HG02759 (cell line): Measurements from ENCODE around the gene GALNT14.
A peak's percentile ranks its signal among the peaks of the same experiment; 100 is the strongest.

Experiments used
- ATAC-seq: cut with Tn5 transposase; IDR thresholded peaks from one replicate; pipeline ENCODE4 v1.9.1; 2021; ENCODE audit warnings: mild to moderate bottlenecking, moderate library complexity; ENCODE audit not compliant: unreplicated experiment

GALNT14 gene

DNA sequence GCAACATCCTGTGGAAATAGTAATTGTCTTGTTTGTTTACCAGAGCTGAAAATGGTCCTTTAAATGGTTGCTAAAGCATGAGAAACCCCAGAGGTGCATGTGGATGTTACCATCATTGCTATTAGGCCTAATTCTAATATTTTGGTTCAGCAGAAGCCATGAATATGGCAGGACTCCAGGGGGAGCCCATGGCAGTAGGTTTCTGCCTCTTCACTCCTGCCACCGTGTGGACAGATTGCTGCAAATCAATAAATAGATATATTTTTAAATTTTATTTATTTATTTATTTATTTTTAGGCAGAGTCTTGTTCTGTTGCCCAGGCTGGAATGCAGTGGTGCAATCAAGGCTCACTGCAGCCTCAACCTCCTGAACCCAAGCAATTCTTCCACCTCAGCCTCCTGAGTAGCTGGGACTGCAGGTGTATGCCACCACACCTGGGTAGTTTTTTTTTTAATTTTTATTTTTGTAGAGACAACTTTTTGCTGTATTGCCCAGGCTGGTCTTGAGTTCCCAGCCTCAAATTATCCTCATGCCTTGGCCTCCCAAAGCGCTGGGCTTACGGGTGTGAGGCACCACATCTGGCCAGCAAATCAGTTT is 276.1 kb downstream of the GALNT14 start:
- peak; percentile 47 for ATAC-seq

DNA sequence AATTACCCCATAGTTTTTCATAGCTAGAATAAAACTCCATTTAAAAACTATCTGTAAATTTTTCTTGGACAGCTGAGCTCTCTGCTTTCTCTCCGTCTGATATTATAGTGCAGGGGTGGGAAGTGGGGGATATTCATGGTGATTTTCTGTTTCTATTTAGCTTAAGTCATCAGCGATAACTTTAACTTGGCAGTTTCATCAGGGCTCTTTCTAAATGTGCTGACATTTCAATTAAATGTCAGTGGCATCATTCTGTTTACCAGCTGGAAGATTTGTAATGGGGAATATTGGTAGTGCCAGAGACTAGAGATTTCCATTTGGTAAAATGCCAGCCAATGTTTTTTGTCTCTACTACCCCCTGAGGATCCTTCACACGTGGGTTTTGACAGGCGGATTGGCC is 277.5 kb downstream of the GALNT14 start:
- no peak for ATAC-seq
